GM21381 (cell line): ENCODE data around the gene PTPRF.

Source experiments
- ATAC-seq: cut with Tn5 transposase; IDR thresholded peaks from one replicate; pipeline ENCODE4 v1.9.1; 2021; ENCODE audit warnings: mild to moderate bottlenecking, moderate library complexity; ENCODE audit not compliant: unreplicated experiment

The PTPRF gene

DNA sequence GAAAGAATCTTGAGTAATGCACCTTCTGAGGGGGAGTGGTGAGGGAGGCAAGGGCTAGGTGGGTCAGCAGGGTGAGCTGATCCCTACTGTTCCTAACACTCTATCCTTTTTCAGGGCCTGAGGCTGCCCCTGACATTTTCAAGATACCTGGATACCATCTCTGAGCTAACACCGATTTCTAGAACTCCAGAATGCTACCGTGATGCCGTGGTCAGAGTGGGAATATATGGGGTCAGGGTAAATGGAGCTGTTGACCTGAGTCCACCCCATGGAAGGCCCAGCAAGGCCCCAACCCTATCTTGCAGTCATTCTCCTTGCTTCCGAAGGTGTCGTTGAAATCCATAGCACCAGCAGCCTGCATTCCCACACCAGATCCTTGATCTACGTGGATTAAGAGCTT, 18.0 kb upstream of the PTPRF start:
- ATAC-seq, result no peak

DNA sequence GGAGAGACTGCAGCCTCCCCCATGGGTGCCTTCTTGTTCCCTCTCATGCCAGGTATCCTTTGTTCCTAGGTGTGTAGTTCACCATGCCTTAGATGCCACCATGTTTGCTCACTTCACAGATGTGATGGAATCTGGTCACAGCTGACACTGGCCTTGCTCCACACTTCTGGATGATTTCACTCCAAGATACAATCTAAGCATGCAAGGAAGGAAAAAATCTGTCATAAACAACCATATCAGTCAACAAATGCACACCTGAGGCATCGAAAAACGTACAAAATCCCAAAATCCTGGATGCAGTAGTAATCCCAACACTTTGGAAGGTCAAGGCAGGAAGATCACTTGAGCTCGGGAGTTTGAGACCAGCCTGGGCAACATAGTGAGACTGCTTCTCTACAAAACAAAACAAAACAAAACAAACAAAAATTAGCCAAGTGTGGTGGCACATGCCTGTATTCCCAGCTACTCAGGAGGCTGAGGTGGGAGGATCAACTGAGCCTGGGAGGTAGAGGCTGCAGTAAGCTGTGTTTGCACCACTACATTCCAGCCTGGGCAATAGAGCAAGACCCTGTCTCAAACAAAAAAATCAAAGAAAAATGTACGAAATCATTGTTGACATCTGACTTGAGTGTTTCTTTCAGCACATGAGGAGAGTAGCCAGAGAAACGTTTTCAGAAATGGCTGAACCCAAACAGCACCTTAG, 17.1 kb upstream of the PTPRF start:
- ATAC-seq, result no peak

DNA sequence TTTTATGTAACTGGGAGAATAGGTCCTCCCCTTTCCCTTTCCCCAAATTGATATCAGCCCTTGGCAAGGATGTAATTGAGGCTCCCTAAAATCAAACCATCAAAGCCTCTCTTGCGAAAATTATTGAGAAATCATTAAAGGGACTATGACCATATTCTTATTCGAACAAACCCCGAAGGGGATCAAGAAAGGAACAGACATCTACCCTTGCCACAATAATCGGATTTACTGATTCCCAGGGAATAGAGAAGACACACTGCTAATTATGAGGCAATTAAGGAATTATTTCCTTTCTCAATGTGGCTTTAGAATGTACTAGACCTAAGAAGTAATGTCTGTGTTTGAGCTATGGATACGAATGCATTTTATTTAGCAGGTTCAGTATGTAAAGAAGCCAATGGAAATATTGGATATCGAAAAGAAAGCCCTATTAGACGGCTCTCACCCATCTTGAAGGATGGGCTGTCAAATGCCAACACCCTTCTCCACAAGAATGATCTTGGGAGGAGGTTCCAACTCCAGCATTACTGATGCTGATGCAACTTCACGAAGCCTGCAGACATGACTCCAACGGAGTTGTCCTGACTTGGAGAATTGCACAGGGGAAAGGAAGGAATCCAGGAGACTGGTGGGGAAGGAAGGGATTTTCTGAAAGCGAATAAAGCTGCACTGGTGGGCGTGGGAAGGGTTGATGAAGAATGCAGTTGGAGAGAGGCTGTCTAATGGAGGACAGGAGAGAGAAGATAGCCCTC, 11.6 kb upstream of the PTPRF start:
- no peak for ATAC-seq

DNA sequence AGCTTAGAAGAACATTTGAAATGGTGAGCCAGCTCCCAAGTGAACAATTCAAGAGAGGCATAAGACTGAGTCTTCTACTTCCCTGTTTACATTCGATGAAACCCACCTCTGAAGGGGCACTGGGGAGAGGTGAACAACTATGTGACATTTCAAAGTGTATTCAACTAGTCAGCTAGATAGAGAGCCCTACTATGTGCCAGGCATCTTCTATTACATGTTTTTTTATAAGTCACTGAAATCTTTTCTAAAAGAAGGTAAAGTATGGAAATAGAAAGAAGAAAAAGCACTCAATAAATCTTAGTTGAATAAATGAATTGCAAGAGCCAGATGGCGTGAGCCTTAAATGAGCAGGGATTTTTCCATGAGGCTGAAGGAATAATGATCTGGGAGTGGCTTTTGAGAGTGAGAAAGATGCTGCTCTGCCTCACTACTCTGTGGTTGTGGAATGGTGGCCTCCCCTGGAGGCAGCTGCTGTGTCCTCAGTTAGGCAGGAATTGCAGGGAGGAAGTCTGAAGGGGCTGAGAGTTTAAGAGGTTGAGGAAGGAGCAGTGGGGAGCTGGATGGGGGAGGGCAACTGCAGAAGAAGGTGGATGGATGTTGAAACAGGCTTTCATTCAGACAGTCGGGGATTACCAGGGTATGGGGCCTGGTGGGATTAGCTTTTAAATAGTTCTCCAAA, 10.4 kb upstream of the PTPRF start:
- ATAC-seq, result no peak

DNA sequence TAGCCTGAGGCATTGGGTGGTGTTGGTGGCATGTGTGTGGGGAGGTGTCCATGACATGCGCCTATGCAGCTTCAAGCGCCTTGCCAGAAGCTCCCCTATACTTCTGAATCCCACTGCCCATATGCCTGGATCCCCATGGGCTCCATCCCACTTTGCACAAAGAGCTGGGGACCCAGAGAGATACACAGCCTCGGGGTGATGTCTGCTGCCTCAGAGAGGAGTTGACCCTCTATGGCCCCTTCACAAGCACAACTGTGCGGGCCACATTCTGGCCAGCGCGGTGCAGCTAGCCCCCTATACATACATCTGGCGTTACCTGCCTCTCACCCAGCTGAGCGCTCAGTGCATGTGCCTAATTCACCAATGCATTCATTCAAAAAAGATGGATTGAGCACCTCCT, 9.6 kb upstream of the PTPRF start:
- no peak for ATAC-seq

DNA sequence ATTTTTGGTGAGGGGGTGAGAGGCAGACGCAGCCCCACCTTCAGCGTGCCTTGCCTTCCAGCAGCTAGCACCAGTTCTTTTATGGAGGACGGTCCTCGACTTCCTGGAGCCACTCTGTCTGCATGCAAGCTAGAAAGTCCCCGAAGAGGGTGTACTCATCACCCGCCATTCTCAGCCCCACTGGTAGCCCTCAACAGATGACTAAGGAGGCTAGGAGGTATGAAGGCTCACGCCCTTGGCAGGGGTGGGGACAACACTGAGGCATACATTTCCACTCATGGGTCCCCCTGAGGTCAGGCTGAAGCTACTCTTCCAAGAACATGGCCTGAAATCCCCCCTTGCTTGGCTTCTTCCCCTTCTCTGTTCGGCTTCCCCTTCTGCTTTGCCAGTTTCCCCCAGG, 8.9 kb upstream of the PTPRF start:
- no peak for ATAC-seq

DNA sequence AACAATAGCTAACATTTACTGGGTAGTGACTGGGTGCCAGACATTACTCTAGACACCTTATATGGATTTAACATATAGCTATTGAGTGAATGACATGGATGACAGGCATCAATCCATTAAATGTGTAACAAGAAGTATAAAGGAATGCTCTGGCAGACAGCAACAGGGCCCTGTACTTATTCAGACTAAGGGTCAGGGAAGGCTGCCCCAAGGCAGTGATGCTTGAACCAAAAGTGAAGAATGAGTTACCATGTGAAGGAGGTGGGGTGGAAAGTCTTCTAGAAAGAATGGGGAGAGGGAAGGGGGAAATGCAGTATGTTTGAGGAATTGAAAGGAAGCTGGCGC, 8.3 kb upstream of the PTPRF start:
- ATAC-seq, result no peak

DNA sequence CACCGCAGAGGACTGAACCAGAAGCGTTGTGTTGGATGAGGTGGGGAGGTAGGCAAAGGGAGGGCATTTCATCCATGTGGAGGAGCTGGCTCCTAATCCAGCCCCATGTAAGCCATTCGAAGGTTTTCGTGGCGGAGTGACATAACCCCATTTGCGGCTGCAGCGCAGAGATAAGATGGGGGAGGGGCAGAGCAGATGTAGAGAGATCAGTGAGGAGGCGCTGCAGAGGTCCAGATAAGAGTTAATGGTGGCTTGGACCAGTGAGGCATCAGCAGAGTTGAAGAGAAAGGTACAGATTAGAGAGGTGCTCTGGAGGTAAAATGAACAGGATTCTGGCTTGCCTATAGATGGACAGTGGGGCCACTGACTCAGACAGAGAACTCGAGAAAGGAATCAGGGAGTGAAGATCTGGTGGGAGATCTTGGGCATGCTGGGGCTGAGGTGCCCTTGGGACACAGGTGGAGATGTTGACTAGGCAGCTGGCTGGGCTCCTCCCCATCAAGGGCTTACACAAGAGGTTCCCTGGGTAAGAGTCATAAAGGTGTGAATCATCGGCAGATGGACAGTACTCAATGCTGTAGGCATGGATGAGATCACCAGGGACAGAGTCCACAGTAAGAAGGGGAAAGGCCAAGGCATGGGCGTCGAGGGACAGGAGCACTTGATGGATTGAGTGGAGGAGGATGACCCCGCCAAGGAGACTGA, 7.8 kb upstream of the PTPRF start:
- no peak for ATAC-seq

DNA sequence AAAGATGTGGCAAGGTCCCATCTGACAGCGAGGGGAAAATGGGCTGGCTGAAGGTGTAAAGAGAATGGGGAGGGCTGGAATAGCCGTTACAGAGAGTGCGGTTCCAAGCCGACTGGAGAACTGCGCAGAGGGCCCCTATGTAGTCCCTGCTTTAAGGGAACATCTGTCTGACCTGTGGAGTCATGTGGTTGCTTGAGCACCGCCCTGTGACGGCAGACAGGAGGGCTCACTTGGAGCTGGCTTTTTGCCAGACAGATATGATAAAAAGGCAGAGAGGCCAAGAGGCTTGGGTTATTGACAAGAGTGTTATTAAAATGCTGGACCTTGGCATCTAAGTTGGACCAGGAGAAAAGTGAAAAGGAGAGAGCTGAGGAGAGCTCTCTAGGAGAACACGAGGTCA, 5.9 kb upstream of the PTPRF start:
- ATAC-seq, result no peak

DNA sequence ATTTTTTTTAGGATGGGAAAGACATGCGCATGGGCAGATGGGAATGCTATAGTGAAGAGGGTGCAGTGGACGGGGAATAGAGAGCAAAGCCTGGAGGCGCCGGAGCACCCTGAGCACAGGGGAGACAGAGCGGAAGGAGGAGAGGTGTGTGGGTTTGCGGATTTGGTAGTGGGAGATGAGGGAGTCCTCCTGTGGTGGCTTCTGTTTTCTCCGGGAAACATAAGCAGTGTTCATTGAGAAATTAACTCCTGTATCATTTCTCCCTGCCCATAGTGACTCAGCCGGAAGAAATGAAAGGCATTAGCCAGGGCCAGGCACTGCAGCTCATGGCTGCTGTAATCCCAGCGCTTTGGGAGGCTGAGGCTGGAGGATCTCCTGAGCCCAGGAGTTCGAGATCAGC, 4.7 kb upstream of the PTPRF start:
- no peak for ATAC-seq

DNA sequence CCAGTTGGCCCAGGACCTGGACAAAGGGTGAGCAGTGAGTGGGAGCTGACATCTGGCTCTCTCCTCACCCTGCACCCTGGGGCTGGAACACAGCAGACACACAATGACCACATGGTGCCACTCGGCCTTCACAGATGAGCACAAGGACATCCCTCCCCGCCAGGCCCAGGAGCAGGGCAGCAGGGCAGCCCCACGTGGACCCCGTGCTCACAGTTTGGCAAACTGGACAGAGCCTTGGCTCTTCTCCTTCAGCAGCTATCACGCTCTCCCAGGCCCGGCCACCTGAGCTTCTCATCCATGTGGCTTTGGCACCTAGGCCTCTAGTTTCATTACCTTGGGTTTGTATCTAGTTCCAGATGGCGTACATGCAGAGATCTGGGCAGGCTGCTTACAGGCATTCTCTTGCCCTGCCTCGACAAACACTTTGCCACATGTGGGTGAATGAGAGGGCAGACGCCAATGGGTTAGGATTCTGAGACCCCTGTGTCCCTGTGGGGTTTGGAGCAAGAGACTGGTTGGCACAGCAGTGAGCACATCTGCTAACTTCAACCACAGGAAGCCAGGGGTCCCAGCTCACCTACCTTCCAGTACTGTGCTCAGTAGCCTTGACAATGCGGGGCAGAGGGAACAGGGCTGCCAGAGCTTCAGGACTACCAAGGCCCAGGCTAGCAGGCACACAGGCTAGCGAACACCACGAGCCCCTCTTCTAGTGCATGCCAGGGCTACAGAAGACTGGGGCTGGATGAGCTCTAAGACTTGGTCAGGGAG, 3.4 kb upstream of the PTPRF start:
- ATAC-seq, result no peak

DNA sequence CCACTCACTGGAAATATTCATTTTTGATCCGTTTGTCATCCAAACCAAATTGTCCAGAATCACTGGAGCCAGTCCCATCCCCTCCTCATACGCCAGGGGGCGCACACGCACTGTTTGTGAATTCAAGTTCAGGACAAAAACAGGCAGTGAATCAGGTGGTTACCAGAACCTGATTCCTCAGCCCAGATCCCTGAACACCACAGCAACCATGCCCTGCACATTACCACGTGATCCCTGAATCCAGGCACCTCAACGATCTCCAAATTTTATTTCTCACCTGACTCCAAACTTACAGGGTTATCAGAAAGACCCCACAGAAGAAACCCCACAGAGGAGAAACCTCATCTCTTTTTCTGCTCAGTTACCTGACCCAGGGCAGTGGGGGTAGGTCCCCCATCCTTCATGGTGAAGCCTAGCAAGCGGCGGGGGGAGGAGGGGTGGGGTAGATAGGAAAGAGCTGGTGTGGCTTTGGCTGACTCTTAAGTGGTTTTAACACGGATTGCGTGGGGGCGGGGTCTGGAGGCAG, 1.4 kb upstream of the PTPRF start:
- ATAC-seq, result no peak

DNA sequence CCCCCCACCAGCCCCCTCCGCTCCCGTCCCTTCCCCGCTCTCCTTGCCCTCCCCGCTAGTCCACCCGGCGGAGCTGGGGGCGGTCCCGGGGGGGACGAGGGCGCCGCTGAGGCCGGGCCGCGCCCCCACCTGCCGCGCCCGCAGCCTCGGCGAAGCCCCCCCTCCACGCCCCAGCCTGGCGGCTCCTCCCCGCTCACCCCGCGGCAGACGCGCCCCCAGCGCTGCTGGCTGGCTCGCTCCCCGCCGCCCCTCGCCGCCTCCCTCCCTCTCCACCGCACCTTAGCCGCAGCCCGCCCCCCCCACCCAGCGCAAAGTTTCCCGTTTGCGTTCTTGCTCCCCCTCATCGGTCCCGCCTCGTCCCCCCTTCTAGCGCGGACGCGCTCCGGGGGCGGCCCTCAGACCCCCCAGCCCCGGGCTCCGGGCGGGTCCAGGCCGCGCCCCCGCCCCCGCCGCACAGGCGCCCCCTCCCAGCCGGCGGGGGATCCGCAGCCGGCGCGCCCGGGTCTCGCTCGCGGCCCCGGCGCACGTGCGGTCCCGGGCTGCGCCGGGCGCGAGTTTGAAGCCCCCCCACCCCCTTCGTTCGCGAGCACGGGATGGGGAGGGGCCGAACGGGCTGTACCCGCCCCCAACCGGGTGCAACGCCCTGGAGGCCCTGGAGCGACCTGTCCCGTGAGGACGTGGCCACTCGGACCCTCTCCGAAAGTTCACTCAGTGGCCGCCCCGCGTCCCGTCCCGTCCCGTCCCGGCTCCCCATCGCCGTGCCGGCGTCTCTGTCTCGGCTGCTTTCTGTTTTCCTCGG, 623 bp downstream of the PTPRF start:
- ATAC-seq, result no peak

DNA sequence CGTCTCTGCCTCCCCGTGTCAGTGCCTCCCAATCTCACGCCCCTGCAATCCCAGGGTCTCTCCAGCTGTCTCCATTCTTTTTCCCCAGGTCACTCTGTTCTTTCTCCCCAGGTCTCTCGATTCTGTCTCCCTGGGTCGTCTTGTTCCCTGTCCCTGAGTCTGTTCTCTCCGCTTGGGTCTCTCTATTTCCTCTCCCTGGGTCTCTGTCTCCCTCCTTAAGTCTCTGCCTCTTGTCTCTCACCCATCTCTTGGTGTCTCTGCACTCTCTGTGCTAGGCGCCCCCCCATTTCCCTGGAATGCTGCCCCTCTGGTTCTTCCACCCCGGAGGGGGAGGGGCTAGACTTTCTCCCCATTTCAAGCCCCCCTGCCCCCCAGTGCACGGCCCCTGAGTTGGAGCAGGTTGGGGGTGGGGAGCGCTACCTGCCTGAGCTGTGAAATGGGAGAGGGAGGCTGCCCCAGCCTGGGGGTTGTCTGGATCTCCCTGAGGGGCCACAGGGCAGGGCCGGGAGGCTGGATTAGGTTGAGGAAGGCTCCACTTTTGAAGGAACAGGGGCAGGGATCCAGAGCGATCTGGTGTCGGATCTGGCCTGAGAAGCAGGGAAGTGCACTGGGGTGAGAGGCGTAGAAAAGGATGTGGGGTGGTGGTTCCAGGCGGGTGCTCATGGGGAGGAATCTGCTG, 1.4 kb downstream of the PTPRF start:
- no peak for ATAC-seq

DNA sequence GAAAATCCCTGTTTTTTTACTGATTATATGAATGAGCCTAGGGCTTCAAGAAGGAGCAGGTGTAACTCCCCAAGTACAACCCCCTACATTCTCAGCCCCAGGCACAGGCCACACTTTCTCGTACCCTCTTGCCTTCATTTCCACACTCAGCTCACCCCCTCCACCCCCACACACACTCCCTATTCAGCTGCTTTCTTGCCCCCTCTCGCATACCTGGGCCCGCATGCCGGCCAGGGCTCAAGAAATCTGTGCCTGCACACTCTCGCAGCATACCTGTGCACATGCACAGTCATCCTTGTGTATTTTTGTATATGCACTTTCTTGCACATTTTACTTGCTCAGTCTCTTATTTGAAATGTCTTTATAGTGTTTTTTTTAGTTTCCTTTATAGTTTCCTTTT, 2.0 kb downstream of the PTPRF start:
- ATAC-seq, result no peak

DNA sequence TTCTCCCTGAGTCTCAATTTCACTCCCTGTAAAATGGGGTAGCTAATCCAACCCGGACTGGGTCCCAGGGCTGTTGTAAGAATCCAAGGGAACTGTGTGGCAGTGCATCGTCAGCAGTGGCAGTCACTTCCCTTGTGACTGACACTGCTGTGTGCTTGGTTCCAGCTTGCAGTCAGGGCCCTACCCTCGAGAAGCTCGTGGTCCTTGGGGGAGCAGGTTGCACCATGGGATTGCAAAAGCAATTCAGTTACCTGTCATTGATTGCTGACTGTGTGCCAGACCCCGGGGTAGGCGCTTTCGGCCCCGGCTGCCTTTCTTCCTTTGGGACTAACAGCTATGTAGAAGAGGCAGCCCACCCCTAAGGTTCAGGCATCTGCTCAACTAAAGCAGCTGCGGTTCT, 2.9 kb downstream of the PTPRF start:
- ATAC-seq, result no peak

DNA sequence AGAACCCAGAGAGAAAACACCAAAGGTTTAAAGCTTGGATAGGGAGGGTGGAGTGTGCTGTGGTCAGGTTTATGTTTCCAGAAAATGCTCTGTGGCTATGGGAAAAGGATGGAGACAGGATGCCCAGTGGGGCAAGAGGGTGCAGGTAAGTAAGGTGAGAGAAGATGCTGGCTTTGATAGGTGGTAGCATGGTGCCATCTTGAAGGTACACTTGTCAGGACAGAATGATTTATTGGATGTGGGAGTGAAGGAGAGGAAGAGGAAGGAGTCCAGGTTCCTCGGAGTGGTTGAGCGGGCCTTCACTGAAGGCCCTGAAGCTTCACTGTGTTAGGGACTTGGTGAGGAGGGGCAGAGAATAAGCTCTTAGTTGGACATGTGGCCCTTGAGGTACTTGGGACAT, 3.6 kb downstream of the PTPRF start:
- no peak for ATAC-seq

DNA sequence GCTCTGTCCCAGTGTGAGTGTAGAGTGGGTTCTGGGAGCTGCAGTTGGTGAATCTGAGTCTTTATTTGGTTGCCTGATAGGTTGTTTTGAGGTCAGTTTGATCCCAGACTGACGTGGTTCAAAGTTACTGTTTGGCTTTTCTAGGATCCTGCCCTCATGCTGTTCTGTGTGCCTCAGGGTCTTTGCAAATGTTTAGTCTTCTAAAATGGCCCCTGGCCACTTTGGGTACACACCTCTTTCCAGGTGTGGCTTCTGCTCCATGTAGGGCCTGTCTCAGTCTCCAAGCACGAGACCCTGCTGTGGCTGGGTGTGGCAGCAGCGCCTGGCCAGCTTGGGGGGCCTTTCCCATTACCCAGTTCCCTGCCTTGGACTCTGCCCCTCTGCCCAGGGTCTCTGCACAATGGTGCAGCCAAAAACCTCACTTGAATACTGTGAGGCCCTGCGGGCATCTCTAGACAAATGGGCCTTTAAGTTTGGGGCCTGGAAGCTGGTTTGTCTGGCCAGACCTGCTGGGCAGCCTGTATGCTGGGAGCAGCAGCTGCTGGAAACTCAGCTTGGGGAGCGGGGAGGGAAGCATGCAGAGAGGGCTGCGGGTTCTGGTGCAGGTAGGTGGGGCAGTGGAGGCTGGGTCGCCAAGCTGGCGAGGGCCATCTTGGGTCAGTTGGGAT, 5.6 kb downstream of the PTPRF start:
- no peak for ATAC-seq

DNA sequence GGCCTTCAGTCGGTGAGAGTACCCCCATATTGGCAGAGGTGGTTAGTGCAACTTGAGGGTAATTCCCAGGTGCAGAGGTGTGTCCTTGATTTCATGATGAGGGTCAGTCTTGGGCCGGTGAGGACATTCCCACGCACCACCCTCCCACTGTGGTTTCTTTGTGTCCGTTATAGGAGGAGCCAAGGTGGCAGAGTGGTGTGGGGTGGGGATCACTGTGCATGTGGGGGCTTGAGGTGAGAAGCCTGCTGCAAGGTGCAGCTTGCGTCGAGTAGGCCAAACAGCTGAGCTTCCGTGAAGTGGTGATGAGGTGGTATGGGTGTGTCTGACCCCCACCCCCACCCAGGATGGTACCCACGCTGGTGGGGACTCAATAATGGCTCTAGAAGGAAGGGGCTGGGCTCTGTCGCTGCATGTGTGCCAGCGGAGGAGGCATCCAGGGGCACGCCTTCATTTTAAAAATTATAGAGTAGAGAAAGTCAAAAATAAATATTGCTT, 6.2 kb downstream of the PTPRF start:
- no peak for ATAC-seq
